IPS-18c (cell line): ENCODE results near the gene SMIM5.
A peak's percentile ranks its signal among the peaks of the same experiment; 100 is the strongest.

Source experiments
- H3K4me3 ChIP-seq: 2 replicates; pipeline ENCODE4 v1.7.0; 2013; ENCODE audit warnings: low read depth, mild to moderate bottlenecking, low read length, moderate library complexity; ENCODE audit not compliant: insufficient read depth
- H3K9me3 ChIP-seq: one replicate; pipeline ENCODE4 v1.6.1; 2013; ENCODE audit warnings: mild to moderate bottlenecking, low read length, moderate library complexity; ENCODE audit not compliant: control insufficient read depth, insufficient read depth

SMIM5 gene

GRCh38 chr17:75643643-75644017, 10.4 kb downstream of the SMIM5 start:
- Histone ChIP-seq H3K9me3 (no peaks in the 10 kb centered on the region), H3K4me3 (no peak overlapping the region; the same call in 1 of the 2 replicates)

- Histone ChIP-seq H3K9me3 (no peaks in the 10 kb centered on the region), H3K4me3 (no peak overlapping the region)
Measured at GRCh38 chr17:75645501-75645888, 12.3 kb downstream of the SMIM5 start.

- Histone ChIP-seq H3K4me3 (no peak overlapping the region), H3K9me3 (no peaks in the 10 kb centered on the region)
Measured at GRCh38 chr17:75645889-75646637, 12.8 kb downstream of the SMIM5 start.

- Histone ChIP-seq H3K4me3 (no peak overlapping the region), H3K9me3 (no peaks in the 10 kb centered on the region)
Measured at GRCh38 chr17:75646638-75646992, 13.4 kb downstream of the SMIM5 start.

GRCh38 chr17:75647061-75647460, 13.8 kb downstream of the SMIM5 start:
- Histone ChIP-seq H3K4me3 (no peak overlapping the region), H3K9me3 (no peaks in the 10 kb centered on the region)

GRCh38 chr17:75647921-75648320, 14.7 kb downstream of the SMIM5 start:
- no peaks in the 10 kb centered on the region for H3K9me3 ChIP-seq
- no peak overlapping the region for H3K4me3 ChIP-seq

- H3K4me3 ChIP-seq = no peak overlapping the region
- H3K9me3 ChIP-seq = no peaks in the 10 kb centered on the region
Measured at GRCh38 chr17:75649687-75650086, 16.5 kb downstream of the SMIM5 start.

- Histone ChIP-seq H3K9me3 (no peaks in the 10 kb centered on the region), H3K4me3 (no peak overlapping the region)
Measured at GRCh38 chr17:75650874-75651273, 17.6 kb downstream of the SMIM5 start.

GRCh38 chr17:75652341-75652740, 19.1 kb downstream of the SMIM5 start:
- no peaks in the 10 kb centered on the region for H3K9me3 ChIP-seq

GRCh38 chr17:75652934-75653549, 19.8 kb downstream of the SMIM5 start:
- no peak overlapping the region for H3K4me3 ChIP-seq

More at GRCh38 chr17:75652341-75652740, 19.1 kb downstream of the SMIM5 start:
- H3K4me3 ChIP-seq = no peak overlapping the region

GRCh38 chr17:75654176-75654575, 20.9 kb downstream of the SMIM5 start:
- H3K9me3 ChIP-seq = no peaks in the 10 kb centered on the region
- H3K4me3 ChIP-seq = no peak overlapping the region

More at GRCh38 chr17:75652934-75653549, 19.8 kb downstream of the SMIM5 start:
- no peaks in the 10 kb centered on the region for H3K9me3 ChIP-seq

GRCh38 chr17:75658237-75658636, 25.0 kb downstream of the SMIM5 start:
- H3K9me3 ChIP-seq = no peaks in the 10 kb centered on the region
- no peak overlapping the region for H3K4me3 ChIP-seq

GRCh38 chr17:75661531-75661930, 28.3 kb downstream of the SMIM5 start:
- Histone ChIP-seq H3K4me3 (no peak overlapping the region), H3K9me3 (no peaks in the 10 kb centered on the region)

- no peak overlapping the region for H3K4me3 ChIP-seq
- no peaks in the 10 kb centered on the region for H3K9me3 ChIP-seq
Measured at GRCh38 chr17:75662511-75662910, 29.3 kb downstream of the SMIM5 start.

- no peak overlapping the region for H3K4me3 ChIP-seq
- H3K9me3 ChIP-seq = no peaks in the 10 kb centered on the region
Measured at GRCh38 chr17:75664099-75664549, 30.9 kb downstream of the SMIM5 start.

- H3K9me3 ChIP-seq = no peaks in the 10 kb centered on the region
- H3K4me3 ChIP-seq = peak overlapping the region; percentile 97
Measured at GRCh38 chr17:75665981-75666380, 32.7 kb downstream of the SMIM5 start.

- no peaks in the 10 kb centered on the region for H3K9me3 ChIP-seq
- peak within 1 kb of the TSS; percentile 97 for H3K4me3 ChIP-seq
Measured at GRCh38 chr17:75666959-75667790, 33.9 kb downstream of the SMIM5 start, which contains the start of the genes RECQL5 and SAP30BP. Gene RECQL5 (minus strand): TSS chr17:75667154. CDS start chr17:75666557, 597 bp downstream. Gene SAP30BP (plus strand): TSS chr17:75667338. CDS start chr17:75667373, 35 bp downstream.

- H3K9me3 ChIP-seq = no peaks in the 10 kb centered on the region
- peak overlapping the region; percentile 97 for H3K4me3 ChIP-seq
Measured at GRCh38 chr17:75667825-75668224, 34.6 kb downstream of the SMIM5 start.
